Measurements from ENCODE around the gene CGB5. TPM values are rescaled to one million over a fixed set of nuclear protein-coding genes. Genes with fewer than 3 reads are reported as not detected.

The CGB5 gene
- total RNA-seq, 1 donor from 2014 or later, result not detected

GRCh38 chr19:49061000-49061399 is 17.4 kb downstream of the CGB5 start:
- H3K36me3 Mint-ChIP-seq (ENCODE audit: low read depth), result no peaks in the 10 kb centered on the region
- TF ChIP-seq CTCF (conservative IDR thresholded peaks at IDR 0.05), result no peak
- H3K4me1 Mint-ChIP-seq, result peaks cover 10% of the 10 kb centered on the region
- peaks cover 80% of the 10 kb centered on the region for H3K27me3 Mint-ChIP-seq (ENCODE audit: low read depth)
- H3K27ac Mint-ChIP-seq (ENCODE audit: unreplicated experiment), result no peak overlapping the region
- H3K4me3 Mint-ChIP-seq, result peak overlapping the region; percentile 16
- no peaks in the 10 kb centered on the region for H3K9me3 Mint-ChIP-seq
- DNase-seq (ENCODE audit: low read depth, low spot score), result no peak

GRCh38 chr19:49061445-49061844 is 17.8 kb downstream of the CGB5 start:
- no peak for TF ChIP-seq CTCF (conservative IDR thresholded peaks at IDR 0.05)
- H3K27ac Mint-ChIP-seq (ENCODE audit: unreplicated experiment), result no peak overlapping the region
- H3K27me3 Mint-ChIP-seq (ENCODE audit: low read depth), result peaks cover 80% of the 10 kb centered on the region
- H3K36me3 Mint-ChIP-seq (ENCODE audit: low read depth), result no peaks in the 10 kb centered on the region
- peaks cover 10% of the 10 kb centered on the region for H3K4me1 Mint-ChIP-seq
- H3K9me3 Mint-ChIP-seq, result no peaks in the 10 kb centered on the region
- DNase-seq (ENCODE audit: low read depth, low spot score), result no peak
- H3K4me3 Mint-ChIP-seq, result no peak overlapping the region

GRCh38 chr19:49064029-49064629 is 20.5 kb downstream of the CGB5 start:
- DNase-seq (ENCODE audit: low read depth, low spot score), result no peak
- Mint-ChIP-seq H3K27me3 (ENCODE audit: low read depth) (peaks cover 80% of the 10 kb centered on the region), H3K4me1 (no peaks in the 10 kb centered on the region), H3K27ac (ENCODE audit: unreplicated experiment) (no peak overlapping the region), H3K9me3 (peaks cover 2% of the 10 kb centered on the region), H3K4me3 (no peak overlapping the region), H3K36me3 (ENCODE audit: low read depth) (no peaks in the 10 kb centered on the region)
- TF ChIP-seq CTCF (conservative IDR thresholded peaks at IDR 0.05), result no peak

GRCh38 chr19:49064768-49065611 is 21.3 kb downstream of the CGB5 start, which contains the start of gene NTF4:
NTF4 (minus strand) TSS chr19:49064818; CDS start chr19:49061997, 2,821 bp downstream.
- no peak for TF ChIP-seq CTCF (conservative IDR thresholded peaks at IDR 0.05)
- no peak within 1 kb of the TSS for H3K4me3 Mint-ChIP-seq
- no peak within 1 kb of the TSS for H3K27ac Mint-ChIP-seq (ENCODE audit: unreplicated experiment)

GRCh38 chr19:49065905-49066512 is 22.4 kb downstream of the CGB5 start:
- Mint-ChIP-seq H3K27me3 (ENCODE audit: low read depth) (peaks cover 80% of the 10 kb centered on the region), H3K9me3 (peaks cover 13% of the 10 kb centered on the region), H3K36me3 (ENCODE audit: low read depth) (no peaks in the 10 kb centered on the region), H3K27ac (ENCODE audit: unreplicated experiment) (no peak overlapping the region), H3K4me1 (no peaks in the 10 kb centered on the region), H3K4me3 (peak overlapping the region; percentile 66)
- no peak for TF ChIP-seq CTCF (conservative IDR thresholded peaks at IDR 0.05)
- no peak for DNase-seq (ENCODE audit: low read depth, low spot score)

More at GRCh38 chr19:49064768-49065611, 21.3 kb downstream of the CGB5 start, which contains the start of gene NTF4:
- Mint-ChIP-seq H3K4me1 (no peaks in the 10 kb centered on the region), H3K27me3 (ENCODE audit: low read depth) (peaks cover 80% of the 10 kb centered on the region), H3K36me3 (ENCODE audit: low read depth) (no peaks in the 10 kb centered on the region), H3K9me3 (peaks cover 8% of the 10 kb centered on the region)
- DNase-seq (ENCODE audit: low read depth, low spot score), result peak; percentile 56

Measured in neural crest cell (in vitro differentiated cells).